NCI-H146 treated with DMSO at 0.1 percent for 48 hours (cell line): Measurements from ENCODE around the gene ASH1L.
"Not testable (repeated sequence)": the region's sequence is repeated elsewhere in the genome, so short reads cannot be mapped to it uniquely, and the experiment has no call there.

Experiments used
- DNase-seq: peaks from one replicate; lab custom pipeline; 2025; ENCODE audit not compliant: unreplicated experiment; lab: John Stamatoyannopoulos, UW

Gene ASH1L, protein sequence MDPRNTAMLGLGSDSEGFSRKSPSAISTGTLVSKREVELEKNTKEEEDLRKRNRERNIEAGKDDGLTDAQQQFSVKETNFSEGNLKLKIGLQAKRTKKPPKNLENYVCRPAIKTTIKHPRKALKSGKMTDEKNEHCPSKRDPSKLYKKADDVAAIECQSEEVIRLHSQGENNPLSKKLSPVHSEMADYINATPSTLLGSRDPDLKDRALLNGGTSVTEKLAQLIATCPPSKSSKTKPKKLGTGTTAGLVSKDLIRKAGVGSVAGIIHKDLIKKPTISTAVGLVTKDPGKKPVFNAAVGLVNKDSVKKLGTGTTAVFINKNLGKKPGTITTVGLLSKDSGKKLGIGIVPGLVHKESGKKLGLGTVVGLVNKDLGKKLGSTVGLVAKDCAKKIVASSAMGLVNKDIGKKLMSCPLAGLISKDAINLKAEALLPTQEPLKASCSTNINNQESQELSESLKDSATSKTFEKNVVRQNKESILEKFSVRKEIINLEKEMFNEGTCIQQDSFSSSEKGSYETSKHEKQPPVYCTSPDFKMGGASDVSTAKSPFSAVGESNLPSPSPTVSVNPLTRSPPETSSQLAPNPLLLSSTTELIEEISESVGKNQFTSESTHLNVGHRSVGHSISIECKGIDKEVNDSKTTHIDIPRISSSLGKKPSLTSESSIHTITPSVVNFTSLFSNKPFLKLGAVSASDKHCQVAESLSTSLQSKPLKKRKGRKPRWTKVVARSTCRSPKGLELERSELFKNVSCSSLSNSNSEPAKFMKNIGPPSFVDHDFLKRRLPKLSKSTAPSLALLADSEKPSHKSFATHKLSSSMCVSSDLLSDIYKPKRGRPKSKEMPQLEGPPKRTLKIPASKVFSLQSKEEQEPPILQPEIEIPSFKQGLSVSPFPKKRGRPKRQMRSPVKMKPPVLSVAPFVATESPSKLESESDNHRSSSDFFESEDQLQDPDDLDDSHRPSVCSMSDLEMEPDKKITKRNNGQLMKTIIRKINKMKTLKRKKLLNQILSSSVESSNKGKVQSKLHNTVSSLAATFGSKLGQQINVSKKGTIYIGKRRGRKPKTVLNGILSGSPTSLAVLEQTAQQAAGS (N-terminal part only)

DNA sequence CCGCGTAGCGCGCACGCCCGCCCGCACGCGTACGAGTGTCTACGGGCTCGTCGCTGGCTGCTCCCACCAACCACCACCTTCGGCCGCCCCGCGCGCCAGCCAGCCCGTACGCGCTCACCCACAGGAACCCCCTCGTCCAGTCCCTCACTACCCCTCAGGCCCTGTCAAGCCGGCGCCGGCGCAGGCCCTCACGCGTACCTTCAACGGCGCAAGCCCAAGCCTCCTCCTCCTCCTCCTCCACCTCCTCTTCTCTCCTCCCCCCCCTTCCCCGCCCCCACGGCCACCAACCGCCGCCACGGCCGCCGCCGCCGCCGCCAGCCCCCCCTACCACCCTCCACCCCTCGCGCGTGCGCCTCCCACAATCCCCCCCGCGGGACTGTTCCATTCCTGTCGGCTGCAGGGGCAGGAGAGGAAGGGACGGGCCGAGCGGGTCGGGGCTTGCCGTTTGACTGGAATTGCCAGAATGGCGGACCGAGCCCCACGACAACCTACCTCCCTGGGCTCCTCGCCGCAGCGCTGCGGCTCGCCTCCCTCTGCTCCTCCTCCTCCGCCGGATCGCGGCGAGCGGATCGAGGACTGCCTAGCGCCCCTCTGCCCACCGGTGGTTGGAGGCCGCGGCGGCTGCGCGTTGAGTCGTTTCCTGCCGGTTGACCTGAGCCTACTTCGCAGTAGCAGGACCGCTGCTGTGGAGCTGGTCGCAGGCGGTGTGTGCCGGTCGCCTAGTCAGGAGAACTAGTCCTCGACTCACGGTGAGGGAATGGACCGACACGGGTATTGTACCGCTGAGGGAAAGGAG is at the start of gene ASH1L:
Gene ASH1L, minus strand, starts transcription at position 223 of the 796 bp plus-strand sequence. CDS start 41,284 bp downstream, outside the sequence.
- peak; percentile 94 for DNase-seq

DNA sequence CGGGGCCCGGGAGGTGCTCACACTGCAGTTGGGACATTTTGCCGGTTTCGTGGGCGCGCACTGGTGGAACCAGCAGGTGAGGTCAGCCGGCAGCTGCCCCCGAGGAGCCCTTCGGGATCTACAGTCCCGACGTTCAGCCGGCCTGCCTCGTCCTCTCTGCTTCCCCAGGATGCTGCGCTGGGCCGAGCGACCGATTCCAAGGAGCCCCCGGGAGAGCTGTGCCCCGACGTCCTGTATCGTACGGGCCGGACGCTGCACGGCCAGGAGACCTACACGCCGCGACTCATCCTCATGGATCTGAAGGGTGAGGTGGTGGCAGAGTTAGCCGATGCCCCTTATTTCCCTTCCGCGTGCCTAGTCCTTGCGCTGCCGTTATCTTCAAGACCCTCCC is 47.6 kb upstream of the ASH1L start:
- not testable (repeated sequence) for DNase-seq

DNA sequence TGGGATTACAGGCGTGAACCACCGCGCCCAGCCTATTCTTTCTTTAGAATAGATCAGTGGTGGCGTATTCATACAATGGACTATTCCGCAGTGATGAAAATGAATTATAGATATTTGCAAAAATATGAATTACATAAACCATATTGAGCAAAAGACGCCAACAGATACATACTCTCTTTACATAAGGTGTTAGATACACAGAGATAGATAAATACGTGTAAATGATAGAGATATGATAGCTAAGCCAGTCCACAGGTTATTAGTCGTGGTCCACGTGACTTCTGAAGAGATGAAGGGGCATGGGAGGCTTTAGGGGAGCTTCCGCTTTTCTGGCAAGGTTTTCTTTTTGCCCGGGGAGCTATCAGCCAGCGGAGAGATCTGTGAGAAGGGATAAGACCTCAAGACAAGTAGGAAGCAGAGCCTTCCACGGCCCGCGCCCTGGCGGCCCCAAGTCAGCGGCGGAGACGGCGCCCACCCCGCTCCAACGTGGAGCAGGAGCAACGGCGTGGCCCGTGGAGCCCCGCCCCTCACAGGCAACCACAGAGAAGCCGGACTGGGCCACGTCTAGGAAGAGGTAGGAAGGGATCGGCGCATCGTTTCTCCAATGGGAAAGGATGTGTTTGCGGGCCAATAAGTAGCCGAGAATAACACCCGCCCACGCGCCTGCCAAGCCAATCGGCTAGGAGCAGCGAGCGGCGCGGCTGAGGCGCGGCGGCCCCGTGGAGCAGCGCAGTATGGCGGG is 47.1 kb upstream of the ASH1L start, which contains the start of gene MSTO1:
Gene MSTO1, plus strand, starts transcription at position 704 of the 742 bp plus-strand sequence. Its CDS starts 31 bp downstream, at position 735.
- peak; percentile 97 for DNase-seq

GRCh38 chr1:155608888-155609225 is 46.3 kb upstream of the ASH1L start:
- peak; percentile 11 for DNase-seq

DNA sequence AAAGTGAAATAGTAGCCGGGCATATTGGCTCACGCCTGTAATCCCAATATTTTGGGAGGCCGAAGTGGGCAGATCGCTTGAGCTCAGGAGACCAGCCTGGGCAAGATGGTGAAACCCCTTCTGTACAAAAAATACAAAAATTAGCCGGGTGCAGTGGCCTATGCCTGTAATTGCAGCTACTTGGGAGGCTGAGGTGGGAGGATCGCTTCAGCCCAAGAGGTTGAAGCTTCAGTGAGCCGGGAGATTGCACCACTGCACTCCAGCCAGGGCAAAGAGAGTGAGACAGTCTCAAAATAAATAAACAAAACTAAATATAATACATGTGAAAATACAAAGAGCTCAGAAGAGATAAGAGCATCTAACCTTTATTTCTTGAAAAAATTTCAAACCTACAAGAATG is 45.1 kb upstream of the ASH1L start:
- no peak for DNase-seq

- DNase-seq, result not testable (repeated sequence)
Observed at GRCh38 chr1:155599828-155600572, 37.4 kb upstream of the ASH1L start.

DNA sequence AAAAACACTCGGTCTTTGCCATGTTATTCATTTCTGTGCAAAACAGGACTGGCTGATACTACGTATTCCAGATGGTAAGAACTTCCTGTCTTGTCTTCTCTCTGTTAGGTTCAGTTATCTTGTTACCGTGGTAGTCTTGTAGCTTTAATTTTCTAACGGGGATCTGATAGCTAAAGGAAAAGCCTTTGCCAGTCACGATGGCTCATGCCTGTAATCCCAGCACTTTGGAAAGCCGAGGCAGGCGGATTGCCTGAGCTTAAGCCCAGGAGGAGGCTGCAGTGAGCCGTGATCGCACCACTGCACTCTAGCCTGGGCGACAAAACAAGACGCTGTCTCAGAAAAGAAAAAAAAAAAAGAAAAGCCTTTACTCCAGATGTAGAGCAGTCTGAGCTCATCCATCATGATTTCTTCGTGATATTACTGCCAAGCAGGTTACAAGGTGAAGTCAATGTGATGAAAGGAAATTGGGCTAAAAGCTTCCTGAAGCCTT is 36.3 kb upstream of the ASH1L start:
- no peak for DNase-seq

- no peak for DNase-seq
Observed at GRCh38 chr1:155596864-155597263, 34.3 kb upstream of the ASH1L start.

DNA sequence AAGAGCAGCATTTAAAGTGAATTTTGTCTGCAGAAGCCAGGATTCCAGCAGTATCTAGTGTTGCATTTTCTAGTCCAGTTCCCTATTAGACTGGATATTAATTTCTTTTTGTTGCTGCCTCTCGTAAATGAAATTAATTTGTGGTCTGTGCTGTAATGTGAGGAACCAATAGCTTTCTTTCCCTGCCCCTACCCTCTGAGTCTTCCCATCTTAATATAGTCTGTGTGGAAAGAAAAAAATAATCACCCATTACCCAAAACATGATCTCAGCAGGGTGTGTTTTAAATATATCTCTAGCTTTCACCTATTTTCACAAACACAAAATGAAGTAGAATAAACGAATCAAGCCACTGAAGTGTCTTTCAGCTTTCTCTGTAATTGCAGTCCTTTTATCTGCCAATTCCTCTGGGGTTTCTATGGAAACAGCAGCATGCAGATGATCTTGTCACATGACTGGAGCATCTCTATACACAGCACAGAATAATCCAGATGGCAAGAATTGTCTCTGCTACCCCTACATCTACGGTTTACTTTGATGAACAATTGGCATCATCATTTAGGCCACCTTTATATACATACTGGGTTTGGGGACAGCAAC is 33.4 kb upstream of the ASH1L start:
- peak; percentile 37 for DNase-seq

- DNase-seq, result peak; percentile 26
Observed at GRCh38 chr1:155591770-155592169, 29.2 kb upstream of the ASH1L start.

DNA sequence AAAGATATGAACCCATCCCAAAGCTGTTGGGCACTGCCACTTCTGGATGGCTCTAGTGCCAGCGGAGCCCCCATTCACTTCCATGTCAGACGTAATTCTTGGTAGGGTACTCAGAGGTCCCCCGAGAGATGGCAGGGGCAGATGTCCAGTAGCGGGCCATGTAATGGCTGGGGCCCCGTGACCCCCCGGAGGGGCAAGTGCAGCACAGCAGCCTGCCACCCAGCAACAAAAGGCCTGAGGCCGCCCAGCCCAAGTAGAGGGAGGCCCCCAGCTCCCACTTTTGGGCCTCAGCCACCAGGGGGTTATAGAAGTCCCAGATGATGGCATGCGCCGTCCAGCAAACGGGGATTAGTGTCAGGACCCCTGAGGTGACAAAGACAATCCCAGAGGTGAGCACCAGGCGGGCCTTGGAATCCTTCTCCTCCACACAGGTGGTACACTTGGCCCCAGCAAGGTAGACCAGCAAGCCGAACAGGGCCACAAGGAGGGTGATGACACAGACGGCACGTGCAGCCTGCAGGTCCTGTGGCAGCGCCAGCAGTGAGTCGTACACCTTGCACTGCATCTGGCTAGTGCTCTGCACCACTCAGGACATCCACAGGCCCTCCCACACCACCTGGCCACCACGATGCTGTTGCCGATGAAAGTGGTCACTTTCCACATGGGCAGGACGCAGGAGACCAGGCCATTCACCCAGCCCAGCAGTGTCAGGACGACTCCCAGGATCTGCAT is 28.1 kb upstream of the ASH1L start:
- DNase-seq, result not testable (repeated sequence)

GRCh38 chr1:155589282-155589681 is 26.7 kb upstream of the ASH1L start:
- not testable (repeated sequence) for DNase-seq

- not testable (repeated sequence) for DNase-seq
Observed at GRCh38 chr1:155583846-155584245, 21.2 kb upstream of the ASH1L start.

GRCh38 chr1:155575608-155576007 is 13.0 kb upstream of the ASH1L start:
- not testable (repeated sequence) for DNase-seq

DNA sequence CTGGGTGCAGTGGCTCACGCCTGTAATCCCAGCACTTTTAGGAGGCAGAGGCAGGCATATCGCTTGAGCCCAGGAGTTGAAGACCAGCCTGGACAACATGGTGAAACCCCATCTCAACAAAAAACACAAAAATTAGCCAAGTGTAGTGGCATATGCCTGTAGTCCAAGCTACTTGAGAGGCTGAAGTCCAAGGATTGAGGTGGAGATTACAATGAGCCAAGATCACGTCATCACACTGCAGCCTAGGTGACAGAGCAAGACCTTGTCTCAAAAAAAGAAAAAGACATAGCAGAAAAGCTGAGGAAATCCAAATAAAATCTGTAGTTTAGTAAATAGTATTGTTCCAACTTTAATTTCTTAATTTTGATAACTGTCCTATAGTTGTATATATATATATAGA is 11.5 kb upstream of the ASH1L start:
- DNase-seq, result no peak

DNA sequence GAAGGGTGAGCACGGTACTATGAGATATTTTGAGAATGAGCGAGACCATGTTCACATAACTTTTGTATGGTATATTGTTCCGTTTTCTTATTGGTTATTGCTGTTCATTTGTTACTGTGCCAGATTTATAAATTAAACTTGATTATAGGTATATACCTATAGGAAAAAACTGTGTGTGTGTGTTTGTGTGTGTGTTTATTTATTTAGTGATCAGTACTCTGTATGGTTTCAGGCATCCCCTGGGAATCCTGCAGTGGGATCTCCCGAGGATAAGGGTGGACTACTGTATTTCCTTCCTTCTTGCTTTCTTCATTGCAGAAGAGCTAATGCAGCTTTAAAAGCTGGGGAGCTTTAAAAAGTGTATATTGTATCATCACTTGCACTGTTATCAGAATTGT is 8.0 kb upstream of the ASH1L start:
- DNase-seq, result no peak

DNA sequence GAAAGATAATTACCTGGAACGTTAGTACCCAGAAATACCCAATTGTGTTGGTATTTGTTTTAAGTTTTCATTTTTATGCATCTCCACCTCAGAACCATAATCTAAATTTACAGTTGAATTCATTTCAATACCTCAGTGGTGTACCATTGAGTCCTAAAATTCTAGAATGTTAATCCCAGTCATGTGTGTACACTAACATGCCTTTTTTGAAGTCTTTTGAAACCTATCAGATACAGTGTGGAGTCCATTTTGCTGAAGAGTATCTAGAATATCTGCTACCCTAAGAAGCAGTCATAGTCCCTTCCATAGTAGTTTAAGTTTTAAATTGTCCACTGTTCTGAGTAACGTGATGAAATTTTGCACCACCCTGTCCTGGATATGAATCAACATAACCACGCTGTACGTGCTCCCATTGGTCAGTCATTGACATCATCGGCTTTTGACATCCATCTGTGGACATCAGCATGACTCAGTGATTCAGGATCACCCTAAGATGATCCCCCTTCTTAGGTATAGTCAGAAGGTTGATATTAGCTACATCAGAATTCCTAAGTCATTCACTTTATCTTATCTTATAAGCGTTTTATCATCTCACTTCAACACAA is 7.5 kb upstream of the ASH1L start:
- no peak for DNase-seq
